ENCODE data around the gene C1orf232.

Gene C1orf232

GRCh38 chr1:26125382-26125781 is 43.4 kb downstream of the C1orf232 start:
- DNase-seq (ENCODE audit: low read depth in 2 of 2, low spot score in 1 of 2): no peak

GRCh38 chr1:26124418-26125331 is 44.1 kb downstream of the C1orf232 start:
- no peak for DNase-seq (ENCODE audit: low read depth in 2 of 2, low spot score in 1 of 2)

- no peak for DNase-seq (ENCODE audit: low read depth in 2 of 2, low spot score in 1 of 2)
Observed at GRCh38 chr1:26122988-26123973, 45.5 kb downstream of the C1orf232 start.

- DNase-seq (ENCODE audit: low read depth in 2 of 2, low spot score in 1 of 2): no peak
Observed at GRCh38 chr1:26121854-26122773, 46.6 kb downstream of the C1orf232 start.

- DNase-seq (ENCODE audit: low read depth in 2 of 2, low spot score in 1 of 2): no peak
Observed at GRCh38 chr1:26119892-26120608, 48.7 kb downstream of the C1orf232 start.

- no peak for DNase-seq (ENCODE audit: low read depth in 2 of 2, low spot score in 1 of 2)
Observed at GRCh38 chr1:26114165-26114927, 54.4 kb downstream of the C1orf232 start.
